Thyroid gland (tissue), 4 donors: ENCODE data around the gene PPP3CA. TPM values are rescaled to one million over a fixed set of nuclear protein-coding genes. Genes with fewer than 3 reads are reported as not detected.
"Not testable (repeated sequence)": the region's sequence is repeated elsewhere in the genome, so short reads cannot be mapped to it uniquely, and the experiment has no call there.

Experiments
- DNase-seq, 2 donors: peaks; one replicate each; pipeline ENCODE4 v3.0.0-alpha.2; 2019
- H3K27ac ChIP-seq, 3 donors: fragments of 200-600 bp; sonication (generic); 1 replicate in 2 of 3; 2 replicates in 1 of 3; pipeline ENCODE4 v1.5.1; 2016 to 2019; ENCODE audit warnings: mild to moderate bottlenecking in 1 of 3, moderate library complexity in 1 of 3
- H3K27me3 ChIP-seq: fragments of 200-600 bp; sonication (generic); one replicate; pipeline ENCODE4 v1.5.1; 2019
- H3K36me3 ChIP-seq, 2 donors: fragments of 200-600 bp; sonication (generic); one replicate each; pipeline ENCODE4 v1.5.1; 2016 to 2019
- H3K4me1 ChIP-seq, 2 donors: fragments of 200-600 bp; sonication (generic); one replicate each; pipeline ENCODE4 v1.5.1; 2017 to 2019
- H3K4me3 ChIP-seq, 3 donors: fragments of 200-600 bp; sonication (generic); replicated peaks in 1 of 3; 1 replicate in 2 of 3; 2 replicates in 1 of 3; pipeline ENCODE4 v1.5.1; 2016; ENCODE audit warnings: mild to moderate bottlenecking in 1 of 3
- H3K9me3 ChIP-seq: fragments of 200-600 bp; sonication (generic); one replicate; pipeline ENCODE4 v1.5.1; 2017
- CTCF ChIP-seq, 6 experiments: fragments of 200-600 bp in 3 of 6; fragments of 450-650 bp in 3 of 6; sonication (generic) in 3 of 6; IDR thresholded peaks; one replicate each; pipeline ENCODE4 v1.5.1; 2016 to 2019; ENCODE audit warnings: antibody characterized with exemption in 6 of 6, mild to moderate bottlenecking in 2 of 6, inconsistent platforms in 1 of 6, moderate library complexity in 1 of 6
- POLR2A ChIP-seq, 2 donors: fragments of 450-650 bp; IDR thresholded peaks; one replicate each; pipeline ENCODE4 v1.6.1; 2017; ENCODE audit warnings: antibody characterized with exemption in 2 of 2, mild to moderate bottlenecking in 2 of 2, moderate library complexity in 1 of 2
- WGBS, 2 donors: methylation state at CpG; one replicate each; pipeline ENCODE4 v1.1.5; 2017; 5-methylcytosine and 5-hydroxymethylcytosine counted together
- intact Hi-C: fragments of 100-400 bp; cut with DNase I; formaldehyde crosslinking; loops from one replicate; pipeline ENCODE4 v1.15.1; 2023
- total RNA-seq, 4 donors: library from RNA; depleted of rRNA; stranded (reverse); fragments of >200 nt; gene quantifications; one replicate each; pipeline ENCODE4 v1.2.3, GENCODE V29; 2016

PPP3CA gene
- total RNA-seq, 4 donors from 2014 or later: 31.6 to 45.8 (median 34.4) TPM

GRCh38 chr4:101005659-101006058 is 341.7 kb downstream of the PPP3CA start:
- no peak for DNase-seq
- H3K4me3 ChIP-seq: no peak overlapping the region
- no peak overlapping the region for H3K27ac ChIP-seq
- H3K36me3 ChIP-seq: no peaks in the 10 kb centered on the region
- H3K9me3 ChIP-seq: peaks cover 3% of the 10 kb centered on the region
- TF ChIP-seq POLR2A (IDR thresholded peaks at IDR 0.05): no peak
- TF ChIP-seq CTCF (IDR thresholded peaks at IDR 0.05): no peak
- no peaks in the 10 kb centered on the region for H3K27me3 ChIP-seq
- intact Hi-C loops: no loop called here
- 75 to 96% methylated on average over 2 of the region's 2 CpGs for WGBS, 2 donors
- peaks cover 0 to 2% of the 10 kb centered on the region in 2 donors for H3K4me1 ChIP-seq

GRCh38 chr4:101000496-101000895 is 346.8 kb downstream of the PPP3CA start:
- Histone ChIP-seq H3K9me3 (no peaks in the 10 kb centered on the region), H3K27ac (no peak overlapping the region), H3K36me3 (no peaks in the 10 kb centered on the region), H3K4me1 (no peaks in the 10 kb centered on the region), H3K4me3 (no peak overlapping the region), H3K27me3 (no peaks in the 10 kb centered on the region)
- TF ChIP-seq POLR2A (IDR thresholded peaks at IDR 0.05) (no peak), CTCF (IDR thresholded peaks at IDR 0.05) (no peak)
- no peak for DNase-seq
- intact Hi-C loops: no loop called here
- 74 to 88% methylated on average over 1 of the region's 1 CpG for WGBS, 2 donors

- Histone ChIP-seq H3K36me3 (no peaks in the 10 kb centered on the region), H3K4me1 (no peaks in the 10 kb centered on the region), H3K27ac (no peak overlapping the region), H3K4me3 (no peak overlapping the region), H3K27me3 (no peaks in the 10 kb centered on the region), H3K9me3 (no peaks in the 10 kb centered on the region)
- intact Hi-C loops: no loop called here
- TF ChIP-seq POLR2A (IDR thresholded peaks at IDR 0.05): no peak
- DNase-seq: no peak
- 83 to 84% methylated on average over 5 of the region's 5 CpGs for WGBS, 2 donors
Observed at GRCh38 chr4:100995671-100996070, 351.7 kb downstream of the PPP3CA start.

GRCh38 chr4:100995002-100995401 is 352.3 kb downstream of the PPP3CA start:
- H3K27me3 ChIP-seq, H3K27ac ChIP-seq, H3K36me3 ChIP-seq, H3K9me3 ChIP-seq, H3K4me3 ChIP-seq, DNase-seq, intact Hi-C loops, H3K4me1 ChIP-seq: not testable (repeated sequence)
- 88 to 93% methylated on average over 10 of the region's 10 CpGs for WGBS, 2 donors

GRCh38 chr4:100991332-100992069 is 355.8 kb downstream of the PPP3CA start:
- intact Hi-C loops, H3K27me3 ChIP-seq, DNase-seq, H3K9me3 ChIP-seq, H3K36me3 ChIP-seq, H3K4me3 ChIP-seq, H3K27ac ChIP-seq, H3K4me1 ChIP-seq: not testable (repeated sequence)
- WGBS, 2 donors: 93 to 95% methylated on average over 6 of the region's 6 CpGs

GRCh38 chr4:100989401-100989800 is 357.9 kb downstream of the PPP3CA start:
- no peak for DNase-seq
- no peaks in the 10 kb centered on the region for H3K27me3 ChIP-seq
- no peaks in the 10 kb centered on the region for H3K4me1 ChIP-seq
- intact Hi-C loops: no loop called here
- H3K27ac ChIP-seq: no peak overlapping the region
- H3K36me3 ChIP-seq: no peaks in the 10 kb centered on the region
- TF ChIP-seq CTCF (IDR thresholded peaks at IDR 0.05) (no peak), POLR2A (IDR thresholded peaks at IDR 0.05) (no peak)
- no peaks in the 10 kb centered on the region for H3K9me3 ChIP-seq
- no peak overlapping the region for H3K4me3 ChIP-seq
